ENCODE data around the gene HNRNPH3. TPM values are rescaled to one million over a fixed set of nuclear protein-coding genes. Genes with fewer than 3 reads are reported as not detected.

HNRNPH3 gene
- total RNA-seq, 6 donors from 2014 or later, result 38.2 to 97.1 (median 62.8) TPM

DNA sequence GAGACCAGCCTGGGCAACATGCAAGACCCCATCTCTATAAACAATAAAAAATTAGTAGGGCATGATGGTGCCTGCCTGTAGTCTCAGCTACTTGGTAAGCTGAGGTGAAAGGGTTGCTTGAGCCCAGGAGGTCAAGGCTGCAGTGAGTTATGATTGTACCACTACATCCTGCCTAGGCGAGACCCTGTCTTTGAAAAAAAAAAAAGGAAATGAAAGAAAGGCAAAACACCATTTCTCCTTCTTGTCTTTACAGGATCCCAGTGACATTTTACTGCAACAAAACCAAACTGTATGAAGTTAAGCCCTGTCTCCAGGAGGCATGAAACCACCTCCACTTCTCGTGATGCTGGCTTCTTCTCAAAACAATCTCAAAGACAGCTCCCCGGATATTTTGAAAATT is 30.7 kb downstream of the HNRNPH3 start:
- 86 to 91% methylated on average over 3 of the region's 3 CpGs for WGBS, 2 donors
- ATAC-seq (ENCODE audit: low FRiP score in 2 of 2) (no peak), DNase-seq (no peak)
- no peaks in the 10 kb centered on the region for H3K9me3 ChIP-seq
- no peaks in the 10 kb centered on the region for H3K4me1 ChIP-seq
- TF ChIP-seq EP300 (IDR thresholded peaks at IDR 0.05) (no peak), POLR2A (IDR thresholded peaks at IDR 0.05) (no peak), POLR2AphosphoS5 (IDR thresholded peaks at IDR 0.05) (no peak), CTCF (IDR thresholded peaks at IDR 0.05) (no peak)
- H3K27ac ChIP-seq, result no peak overlapping the region
- H3K27me3 ChIP-seq, result no peaks in the 10 kb centered on the region
- H3K36me3 ChIP-seq, result peaks cover 7 to 56% (median 27%) of the 10 kb centered on the region in 4 donors
- no peak overlapping the region for H3K4me3 ChIP-seq

DNA sequence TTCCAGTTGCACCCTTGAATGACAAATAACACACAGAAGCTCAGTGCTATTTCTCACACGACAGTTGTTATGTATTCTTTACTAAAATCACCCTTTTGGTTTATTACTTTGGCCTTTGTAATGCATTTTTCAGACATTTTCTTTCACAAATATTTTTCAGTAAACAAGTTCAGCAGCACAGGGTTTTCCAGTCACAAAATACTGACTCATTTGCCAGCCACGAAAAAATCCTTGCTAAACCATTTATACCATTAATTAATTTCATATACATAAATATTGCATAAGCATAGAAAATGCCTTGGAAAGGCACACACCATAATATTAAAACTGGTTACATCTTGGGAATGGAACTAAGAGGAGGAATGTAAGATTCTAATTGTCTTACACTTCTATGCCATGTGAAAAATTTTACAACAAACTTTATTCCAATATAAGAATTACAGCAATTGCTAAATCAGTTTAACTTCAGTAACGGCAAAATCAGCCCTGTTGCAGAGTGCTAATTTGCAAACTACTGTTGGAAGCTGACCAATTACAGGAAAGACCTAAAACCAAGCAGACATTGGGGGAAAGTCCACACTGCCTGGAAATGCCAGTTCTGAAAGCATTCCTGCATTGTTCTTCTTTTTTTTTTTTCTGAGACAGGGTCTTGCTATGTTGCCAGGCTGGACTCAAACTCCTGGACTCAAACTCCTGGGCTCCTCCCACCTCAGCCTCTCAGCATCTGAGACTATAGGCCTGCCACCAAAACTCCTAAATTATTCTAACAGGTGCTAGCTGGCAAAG is 32.4 kb downstream of the HNRNPH3 start:
- Histone ChIP-seq H3K36me3 (peaks cover 7 to 60% (median 27%) of the 10 kb centered on the region in 4 donors), H3K27me3 (no peaks in the 10 kb centered on the region), H3K27ac (no peak overlapping the region), H3K4me1 (no peaks in the 10 kb centered on the region), H3K9me3 (no peaks in the 10 kb centered on the region), H3K4me3 (no peak overlapping the region)
- TF ChIP-seq POLR2A (IDR thresholded peaks at IDR 0.05) (no peak), CTCF (IDR thresholded peaks at IDR 0.05) (no peak), POLR2AphosphoS5 (IDR thresholded peaks at IDR 0.05) (no peak), EP300 (IDR thresholded peaks at IDR 0.05) (no peak)
- 84 to 92% methylated on average over 3 of the region's 3 CpGs for WGBS, 2 donors
- ATAC-seq (ENCODE audit: low FRiP score in 2 of 2), result no peak
- DNase-seq, result no peak

DNA sequence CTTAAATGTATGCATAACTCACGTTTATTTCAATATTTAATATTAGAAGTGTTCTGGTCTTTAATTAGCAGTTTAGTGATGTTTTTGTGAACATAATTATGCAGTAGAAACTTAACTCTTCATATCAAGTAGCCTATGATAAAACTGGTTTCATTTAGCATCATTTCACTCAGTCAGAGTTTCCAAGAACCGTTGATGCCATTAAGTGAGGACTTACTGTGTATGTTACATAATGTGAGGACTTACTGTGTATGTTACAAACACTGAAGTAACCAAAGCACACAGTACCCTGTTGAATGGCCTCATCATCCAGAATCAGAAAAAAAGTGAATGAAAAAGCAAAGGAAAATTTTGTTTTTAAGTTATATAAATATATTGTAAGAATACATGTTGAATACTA is 33.7 kb downstream of the HNRNPH3 start:
- ATAC-seq (ENCODE audit: low FRiP score in 2 of 2), result no peak
- H3K4me3 ChIP-seq, result no peak overlapping the region
- H3K9me3 ChIP-seq, result no peaks in the 10 kb centered on the region
- no peak overlapping the region for H3K27ac ChIP-seq
- no peaks in the 10 kb centered on the region for H3K27me3 ChIP-seq
- peaks cover 7 to 73% (median 27%) of the 10 kb centered on the region in 4 donors for H3K36me3 ChIP-seq
- no peak for TF ChIP-seq EP300 (IDR thresholded peaks at IDR 0.05)
- TF ChIP-seq POLR2A (IDR thresholded peaks at IDR 0.05), result no peak
- TF ChIP-seq POLR2AphosphoS5 (IDR thresholded peaks at IDR 0.05), result no peak
- TF ChIP-seq CTCF (IDR thresholded peaks at IDR 0.05), result no peak
- 89 to 94% methylated on average over 2 of the region's 2 CpGs for WGBS, 2 donors
- DNase-seq, result no peak
- H3K4me1 ChIP-seq, result no peaks in the 10 kb centered on the region

GRCh38 chr10:68366600-68366999 is 34.7 kb downstream of the HNRNPH3 start:
- DNase-seq (no peak), ATAC-seq (ENCODE audit: low FRiP score in 2 of 2) (no peak)
- peaks cover 7 to 75% (median 23%) of the 10 kb centered on the region in 4 donors for H3K36me3 ChIP-seq

More at GRCh38 chr10:68366600-68366999, 34.7 kb downstream of the HNRNPH3 start:
- Histone ChIP-seq H3K27me3 (no peaks in the 10 kb centered on the region), H3K27ac (no peak overlapping the region), H3K4me3 (no peak overlapping the region), H3K4me1 (no peaks in the 10 kb centered on the region), H3K9me3 (peaks cover 0 to 4% (median under 1%) of the 10 kb centered on the region in 4 donors)
- TF ChIP-seq POLR2AphosphoS5 (IDR thresholded peaks at IDR 0.05) (no peak), POLR2A (IDR thresholded peaks at IDR 0.05) (no peak), EP300 (IDR thresholded peaks at IDR 0.05) (no peak), CTCF (IDR thresholded peaks at IDR 0.05) (no peak)
- 98 to 99% methylated on average over 5 of the region's 5 CpGs for WGBS, 2 donors
